HG02840 (cell line): ENCODE results near the gene LGALS14.
"Not testable (repeated sequence)": the region's sequence is repeated elsewhere in the genome, so short reads cannot be mapped to it uniquely, and the experiment has no call there.

ENCODE experiments used
- ATAC-seq: cut with Tn5 transposase; IDR thresholded peaks from one replicate; pipeline ENCODE4 v1.9.1; 2021; ENCODE audit warnings: mild to moderate bottlenecking, moderate library complexity, moderate number of reproducible peaks; ENCODE audit not compliant: unreplicated experiment, low FRiP score

LGALS14 gene, protein sequence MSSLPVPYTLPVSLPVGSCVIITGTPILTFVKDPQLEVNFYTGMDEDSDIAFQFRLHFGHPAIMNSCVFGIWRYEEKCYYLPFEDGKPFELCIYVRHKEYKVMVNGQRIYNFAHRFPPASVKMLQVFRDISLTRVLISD

DNA sequence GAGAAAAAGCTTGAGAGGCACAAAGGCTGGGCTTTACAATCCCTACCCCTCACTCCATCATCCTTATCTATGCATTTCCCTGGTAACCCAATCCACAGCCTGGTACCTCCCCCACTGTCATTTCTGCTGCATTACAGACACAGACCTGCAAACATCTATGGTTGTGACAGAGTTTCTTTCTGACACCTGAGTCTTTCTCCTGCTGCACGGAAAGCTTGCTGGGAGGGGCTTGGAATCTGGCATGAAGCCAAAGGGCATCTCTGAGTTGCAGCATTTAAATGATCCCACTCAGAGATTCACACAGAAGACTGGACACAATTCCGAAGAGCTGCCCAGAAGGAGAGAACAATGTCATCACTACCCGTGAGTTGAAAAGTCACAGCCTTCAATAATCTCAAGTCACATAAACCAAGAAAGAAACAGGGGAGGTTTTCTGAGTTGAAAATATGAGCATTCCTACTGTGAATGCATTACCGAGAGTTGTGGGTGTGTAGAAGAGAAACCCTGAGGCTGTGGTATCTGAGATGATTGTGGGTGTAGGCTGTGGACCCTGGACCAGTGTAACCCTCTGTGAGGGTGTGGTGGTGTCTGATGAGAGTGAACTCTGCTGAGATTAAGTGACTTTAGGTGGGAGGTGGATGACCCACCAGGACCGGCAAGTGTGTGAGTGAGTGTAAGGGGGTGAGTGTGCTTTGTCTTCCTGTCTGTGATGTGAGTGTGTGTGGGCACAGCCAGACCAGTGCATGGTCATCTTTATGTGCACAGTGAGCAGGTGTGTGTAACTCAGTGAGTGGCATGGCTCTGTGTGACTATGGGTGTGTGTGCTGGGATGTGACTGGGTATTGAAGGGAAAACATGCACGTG lies at the start of gene LGALS14:
LGALS14 (plus strand) TSS at position 301 of the 864 bp plus-strand sequence; CDS start at position 349, 48 bp downstream.
- ATAC-seq: no peak

DNA sequence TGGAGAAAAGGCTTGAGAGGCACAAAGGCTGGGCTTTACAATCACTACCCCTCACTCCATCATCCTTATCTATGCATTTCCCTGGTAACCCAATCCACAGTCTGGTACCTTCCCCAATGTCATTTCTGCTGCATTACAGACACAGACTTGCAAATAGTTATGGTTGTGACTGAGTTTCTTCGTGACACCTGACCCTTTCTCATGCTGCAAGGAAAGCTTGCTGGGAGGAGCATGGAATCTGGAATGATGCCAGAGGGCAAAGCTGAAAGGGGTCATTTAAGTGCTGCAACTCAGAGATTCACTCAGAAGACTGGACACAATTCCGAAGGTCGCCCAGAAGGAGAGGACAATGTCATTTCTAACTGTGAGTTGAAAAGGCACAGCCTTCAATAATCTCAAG lies 48.7 kb upstream of the LGALS14 start, which contains the start of gene LGALS16:
LGALS16 (plus strand) TSS at position 301 of the 400 bp plus-strand sequence; CDS start at position 350, 49 bp downstream.
- no peak for ATAC-seq

DNA sequence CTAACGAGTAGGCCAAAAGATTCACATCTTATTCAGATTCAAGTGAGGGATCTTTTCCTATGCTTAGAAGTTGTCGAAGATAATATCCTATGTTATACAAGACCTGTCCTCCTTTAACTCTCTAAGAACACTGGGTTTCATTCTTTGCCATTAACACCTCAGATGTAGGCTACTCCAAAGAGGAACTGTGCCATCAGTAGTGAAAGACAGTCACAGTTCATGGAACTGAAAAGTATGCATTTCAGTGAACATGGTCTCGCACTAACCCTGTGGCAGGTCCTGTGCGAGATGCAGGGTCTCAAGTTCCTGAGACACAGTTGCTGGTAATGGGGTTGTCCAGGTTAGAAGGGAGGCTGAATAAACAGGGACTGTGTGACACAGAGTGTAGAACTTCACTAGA lies 44.5 kb upstream of the LGALS14 start:
- no peak for ATAC-seq

DNA sequence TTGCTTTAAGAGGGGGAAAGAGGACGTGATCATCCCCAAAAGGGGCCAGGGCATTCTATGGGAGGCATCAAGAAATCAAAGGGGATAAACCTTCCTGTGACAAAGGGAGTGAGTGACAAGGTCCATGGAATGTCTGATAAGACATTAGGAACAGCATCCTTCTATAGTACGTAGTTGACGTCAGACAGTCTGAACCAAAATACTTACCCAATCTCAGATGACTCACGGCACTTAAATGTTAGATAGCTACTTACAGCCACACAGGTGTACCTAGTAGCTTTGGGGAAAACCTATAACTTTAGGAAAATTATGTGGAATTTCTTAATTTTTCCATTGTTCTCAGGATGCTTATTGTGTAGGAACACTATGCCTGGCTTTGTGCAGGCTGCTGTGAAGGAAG lies 43.6 kb upstream of the LGALS14 start:
- no peak for ATAC-seq

DNA sequence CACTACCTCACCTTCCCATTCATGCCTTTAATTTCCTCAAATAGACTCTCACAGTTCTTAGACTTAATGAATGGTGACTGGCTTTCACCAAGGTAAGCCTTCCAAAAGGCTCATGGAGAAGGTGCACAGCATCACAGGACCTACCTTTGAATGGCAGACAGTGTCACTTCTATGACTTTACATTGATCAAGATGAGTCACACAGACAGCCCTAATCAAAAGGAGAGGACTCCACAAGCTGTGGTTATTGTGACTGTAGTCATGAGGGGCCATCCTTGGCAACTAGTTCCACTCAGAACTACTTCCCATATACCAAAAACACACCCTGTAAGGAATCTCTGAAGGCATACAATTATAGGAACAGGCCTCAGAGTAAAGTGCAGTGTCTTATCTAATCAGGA lies 42.7 kb upstream of the LGALS14 start:
- ATAC-seq: no peak

DNA sequence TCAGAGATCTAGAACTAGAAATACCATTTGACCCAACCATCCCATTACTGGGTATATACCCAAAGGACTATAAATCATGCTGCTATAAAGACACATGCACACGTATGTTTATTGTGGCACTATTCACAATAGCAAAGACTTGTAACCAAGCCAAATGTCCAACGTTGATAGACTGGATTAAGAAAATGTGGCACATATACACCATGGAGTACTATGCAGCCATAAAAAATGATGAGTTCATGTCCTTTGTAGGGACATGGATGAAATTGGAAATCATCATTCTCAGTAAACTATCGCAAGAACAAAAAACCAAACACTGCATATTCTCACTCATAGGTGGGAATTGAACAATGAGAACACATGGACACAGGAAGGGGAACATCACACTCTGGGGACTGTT lies 34.4 kb upstream of the LGALS14 start:
- not testable (repeated sequence) for ATAC-seq

DNA sequence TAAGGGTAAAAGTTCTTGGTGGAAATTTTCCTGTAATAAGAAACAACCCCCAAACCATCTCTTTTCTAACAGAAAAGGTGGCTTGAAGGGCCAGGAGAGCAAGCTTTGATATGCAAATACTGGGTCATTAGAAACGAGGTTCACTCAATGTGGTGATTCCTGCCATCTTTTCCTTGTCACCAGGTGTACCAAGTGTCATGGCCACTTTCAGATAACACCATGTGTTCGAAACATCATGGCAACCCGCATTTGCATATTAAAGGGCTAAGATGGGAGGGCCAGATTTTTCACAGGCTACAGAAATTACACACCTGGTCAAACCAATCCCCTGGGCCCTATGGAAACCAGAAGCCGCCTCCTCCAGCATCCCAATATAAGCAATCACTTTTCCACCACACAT lies 33.3 kb upstream of the LGALS14 start:
- no peak for ATAC-seq

DNA sequence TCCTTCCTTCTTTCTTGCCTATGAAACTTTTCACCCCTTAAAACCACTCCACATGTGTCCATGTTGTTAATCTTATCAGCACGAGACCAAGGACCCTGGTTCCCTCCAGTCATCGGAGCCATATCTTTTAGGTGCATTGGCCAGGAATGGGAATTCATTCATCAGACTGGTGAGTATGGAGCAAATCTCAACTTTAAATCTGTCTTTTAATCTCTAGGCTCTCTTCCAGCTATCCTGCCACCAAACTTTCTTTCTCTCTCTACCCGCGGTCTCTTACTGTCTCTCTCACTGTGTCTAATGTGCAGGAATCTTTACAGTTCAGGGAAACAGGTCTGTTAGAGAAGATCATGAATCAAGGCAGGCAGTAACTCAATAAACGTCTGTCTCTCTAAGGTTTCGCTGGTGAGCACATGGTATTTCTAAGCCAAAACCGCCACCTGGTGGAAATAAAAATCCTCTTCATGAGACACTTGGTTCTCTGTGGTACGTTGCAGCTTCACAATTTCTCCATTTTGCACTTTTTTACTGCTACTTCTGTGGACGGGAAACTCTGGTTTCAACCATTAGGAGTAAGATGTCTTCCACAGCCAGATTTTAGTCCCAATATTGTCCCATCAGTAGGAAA lies 32.4 kb upstream of the LGALS14 start:
- no peak for ATAC-seq

DNA sequence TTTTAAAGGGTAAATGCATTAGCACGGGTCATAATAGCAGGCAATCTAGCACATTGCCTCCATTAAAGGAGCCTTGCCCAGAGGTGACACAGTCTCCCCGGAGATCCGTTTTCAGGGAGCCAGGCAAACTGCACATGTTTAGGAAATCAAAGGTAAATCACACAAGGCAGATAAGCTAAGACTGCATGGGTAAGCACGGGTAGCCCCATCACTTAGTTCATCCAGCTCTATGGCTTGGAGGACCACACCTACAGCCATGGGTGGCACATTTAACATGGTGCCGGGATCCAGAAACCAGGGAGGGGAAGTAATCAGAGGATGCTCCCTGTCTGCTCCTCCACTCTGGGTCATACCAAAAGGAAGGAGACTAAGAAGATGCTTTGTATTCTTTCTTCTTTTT lies 31.8 kb upstream of the LGALS14 start:
- ATAC-seq: no peak

DNA sequence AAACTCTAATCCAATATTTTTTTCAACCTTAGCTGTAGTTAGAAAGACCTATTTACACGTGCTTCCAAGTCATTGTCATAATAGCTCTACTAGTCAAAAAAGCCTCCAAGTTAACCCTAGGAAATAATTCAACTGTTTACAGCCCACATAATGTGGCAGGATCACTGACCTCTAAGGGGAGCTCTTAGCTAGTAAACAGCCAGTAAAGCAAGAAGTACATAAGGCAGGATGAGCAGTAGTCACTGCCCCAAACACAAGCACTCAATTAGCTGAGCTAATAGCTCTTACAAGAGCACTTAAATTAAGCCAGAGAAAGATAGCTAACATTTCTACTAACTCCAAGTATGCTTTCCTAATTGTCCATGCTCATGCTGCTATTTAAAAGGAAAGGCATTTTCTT lies 30.4 kb upstream of the LGALS14 start:
- not testable (repeated sequence) for ATAC-seq

DNA sequence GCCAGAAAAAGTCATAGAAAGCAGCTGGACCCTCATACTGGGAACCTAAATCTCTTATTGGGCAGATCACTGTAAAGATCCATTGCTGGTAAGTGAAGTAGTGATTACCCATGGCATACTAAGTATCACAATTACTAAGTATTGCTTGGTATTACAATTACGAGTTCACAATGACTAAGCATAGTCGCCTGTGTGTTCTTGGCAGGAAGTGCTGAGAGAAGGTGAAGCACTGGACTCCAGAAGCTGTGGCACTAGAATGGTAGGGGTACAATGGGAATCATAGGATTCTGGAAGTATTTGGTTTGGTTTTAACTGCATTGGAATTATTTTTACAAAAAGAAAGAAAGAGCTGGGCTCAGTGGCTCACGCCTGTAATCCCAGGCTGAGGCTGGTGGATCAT lies 28.3 kb upstream of the LGALS14 start:
- no peak for ATAC-seq

DNA sequence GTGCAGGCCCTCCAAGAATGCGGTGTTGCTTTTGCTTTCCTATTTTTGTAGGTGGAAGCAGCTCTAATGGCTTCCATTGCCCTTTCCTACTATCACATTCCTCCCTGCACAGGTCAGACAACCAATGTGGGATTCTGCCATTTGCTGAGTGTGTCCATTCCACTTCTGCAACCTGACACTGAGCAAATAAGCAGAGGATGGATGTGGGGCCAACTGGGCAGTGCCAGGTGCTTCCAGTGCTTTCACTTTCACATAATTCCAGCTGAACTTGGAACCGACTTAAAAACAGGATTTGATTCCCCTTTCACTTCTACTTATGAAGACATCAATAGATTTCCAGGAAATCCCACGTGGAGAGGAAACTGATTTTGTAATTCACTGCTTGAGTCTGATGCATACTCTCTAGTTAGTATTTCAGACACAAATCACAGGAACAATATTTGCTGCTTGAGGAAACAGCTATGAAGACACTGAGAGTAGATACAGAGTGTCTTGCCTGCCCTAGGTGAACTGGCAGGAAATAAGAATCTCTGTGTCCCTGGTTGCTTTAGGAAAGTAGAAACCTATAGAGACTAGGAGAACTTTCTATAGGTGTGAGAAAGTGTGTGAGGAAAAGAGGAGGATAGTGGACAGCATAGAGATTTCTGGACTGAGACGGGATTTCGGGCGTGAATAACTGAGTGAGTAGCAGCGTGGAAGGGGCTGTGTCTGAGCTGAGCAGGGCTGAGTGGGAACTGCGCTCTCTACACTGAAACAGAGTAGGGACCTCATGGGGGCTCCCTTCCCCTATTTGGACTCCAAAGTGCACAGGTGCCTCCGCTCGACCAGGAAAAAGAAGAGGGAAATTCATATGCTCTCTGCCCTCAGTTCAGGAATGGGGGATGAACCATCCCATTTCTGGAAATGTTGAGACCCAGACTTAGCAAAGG lies 26.1 kb upstream of the LGALS14 start:
- ATAC-seq: no peak

DNA sequence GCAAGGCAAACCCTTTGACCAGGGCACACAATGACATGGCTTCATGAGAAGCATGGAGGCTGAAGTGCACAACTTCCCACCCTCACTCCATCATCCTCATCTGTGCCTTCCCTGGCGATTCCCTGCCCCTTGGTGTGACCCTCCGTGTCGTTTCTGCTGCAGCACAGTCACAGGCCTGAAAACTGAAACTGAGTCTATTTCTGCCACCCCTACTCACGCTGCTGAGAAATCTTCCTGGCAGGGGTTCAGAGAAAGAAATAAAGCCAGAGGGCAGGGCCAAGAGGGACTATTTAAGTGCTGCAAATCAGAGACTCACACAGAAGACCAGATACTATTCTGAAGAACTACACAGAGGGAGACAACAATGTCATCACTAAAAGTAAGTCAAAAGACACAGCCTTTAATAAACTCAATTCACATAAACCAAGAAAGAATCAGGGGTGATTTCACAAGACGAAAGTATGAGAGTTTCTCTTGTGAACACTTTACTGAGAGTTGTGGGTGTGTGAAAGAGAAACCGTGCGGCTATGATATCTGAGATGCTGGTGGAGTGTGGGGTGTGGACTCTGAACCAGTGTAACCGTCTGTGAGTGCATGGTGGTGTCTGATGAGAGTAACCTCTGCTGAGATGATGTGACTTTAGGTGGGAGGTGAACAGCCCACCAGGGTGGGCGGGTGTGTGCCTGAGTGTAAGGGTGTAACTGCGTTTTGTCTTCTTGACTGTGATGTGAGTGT lies 25.1 kb upstream of the LGALS14 start:
- peak; percentile 54 for ATAC-seq

DNA sequence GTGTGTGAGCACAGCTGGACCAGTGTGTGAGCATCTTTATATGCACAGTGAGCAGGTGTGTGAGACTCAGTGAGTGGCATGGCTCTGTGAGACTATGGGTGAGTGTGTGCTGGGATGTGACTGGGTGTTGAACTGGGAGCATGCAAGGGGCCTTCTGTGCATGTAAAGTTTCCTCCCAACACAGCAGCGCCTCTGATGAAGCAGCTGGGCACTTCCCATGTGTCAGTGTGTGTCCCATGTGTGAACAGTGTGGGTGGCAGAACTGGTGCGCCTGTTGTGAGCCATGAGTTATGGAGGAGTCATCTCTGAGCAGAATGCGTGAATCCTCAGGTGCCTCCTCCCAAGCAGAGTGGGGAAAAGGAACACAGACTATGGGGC lies 24.5 kb upstream of the LGALS14 start:
- peak; percentile 27 for ATAC-seq

DNA sequence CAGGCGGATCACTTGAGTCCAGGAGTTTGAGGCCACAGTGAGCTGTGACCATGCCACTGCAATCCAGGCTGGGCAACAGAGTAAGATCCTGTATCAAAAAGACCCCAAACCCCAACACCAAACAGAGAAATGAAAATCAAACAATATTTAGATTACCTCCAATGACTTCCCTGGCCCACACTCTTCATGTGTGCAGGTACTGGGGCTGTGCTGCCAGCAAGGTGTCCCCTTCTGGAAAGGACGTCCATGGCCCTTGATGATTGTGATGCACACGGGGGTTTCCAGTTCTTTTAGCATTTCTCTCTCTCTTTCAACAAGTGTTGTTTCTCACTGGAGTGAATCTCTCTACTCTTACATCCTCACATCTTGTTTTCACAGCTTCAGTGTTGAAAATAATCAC lies 23.7 kb upstream of the LGALS14 start:
- no peak for ATAC-seq

DNA sequence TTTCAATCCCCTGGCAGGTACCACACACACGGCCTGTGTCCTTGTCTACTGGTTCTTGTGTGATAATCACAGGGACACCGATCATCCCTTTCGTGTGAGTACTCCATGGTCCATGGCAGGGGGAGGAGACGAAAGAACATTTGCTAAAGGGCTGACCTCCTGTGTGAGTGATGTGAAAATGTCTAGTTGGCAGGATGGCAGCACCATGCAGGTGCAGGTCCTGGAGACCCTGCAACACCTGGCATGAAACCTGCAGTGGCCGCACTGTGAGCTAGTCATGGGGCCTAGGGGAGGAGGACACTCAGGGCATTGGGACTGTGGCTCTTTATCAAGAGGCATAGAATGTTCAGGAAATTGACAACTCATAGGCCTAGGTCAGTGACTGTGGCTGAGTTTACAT lies 22.9 kb upstream of the LGALS14 start:
- no peak for ATAC-seq

DNA sequence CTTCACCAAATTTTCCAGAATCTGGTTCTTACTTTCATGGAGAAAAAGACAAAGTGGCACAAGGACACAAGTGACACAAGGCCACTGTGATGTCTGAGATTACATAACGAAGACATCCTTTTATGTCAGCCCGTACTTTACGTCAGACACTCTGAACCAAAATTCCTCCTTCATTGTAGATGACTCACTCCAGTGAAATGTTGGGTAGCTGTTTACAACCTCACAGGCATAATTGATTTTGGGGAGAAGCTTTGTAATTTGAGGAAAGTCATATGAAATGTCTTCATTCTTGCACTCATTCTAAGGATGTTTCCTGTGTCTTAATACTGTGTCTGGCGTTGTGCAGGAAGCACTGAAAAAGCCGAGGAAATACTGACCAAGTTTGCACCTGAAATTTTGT lies 20.0 kb upstream of the LGALS14 start:
- ATAC-seq: no peak

DNA sequence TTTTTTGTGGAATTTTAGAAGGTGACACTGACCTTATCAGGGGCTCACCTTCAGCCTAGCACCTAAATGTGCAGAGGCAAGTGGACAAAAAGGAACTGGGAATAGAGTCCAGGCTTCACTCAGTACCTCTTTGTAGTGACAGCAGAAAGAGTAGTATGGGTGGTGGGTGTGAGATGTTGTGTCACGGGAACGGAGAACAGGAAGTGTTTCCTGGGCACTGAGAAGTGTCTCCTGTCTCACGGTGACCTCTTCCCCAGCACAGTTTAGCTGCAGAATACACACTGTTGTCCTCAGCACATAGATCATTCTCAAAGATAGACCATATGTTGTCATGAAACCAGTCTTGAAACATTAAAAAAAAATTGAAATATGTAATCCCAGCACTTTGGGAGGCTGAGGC lies 17.5 kb upstream of the LGALS14 start:
- ATAC-seq: no peak

DNA sequence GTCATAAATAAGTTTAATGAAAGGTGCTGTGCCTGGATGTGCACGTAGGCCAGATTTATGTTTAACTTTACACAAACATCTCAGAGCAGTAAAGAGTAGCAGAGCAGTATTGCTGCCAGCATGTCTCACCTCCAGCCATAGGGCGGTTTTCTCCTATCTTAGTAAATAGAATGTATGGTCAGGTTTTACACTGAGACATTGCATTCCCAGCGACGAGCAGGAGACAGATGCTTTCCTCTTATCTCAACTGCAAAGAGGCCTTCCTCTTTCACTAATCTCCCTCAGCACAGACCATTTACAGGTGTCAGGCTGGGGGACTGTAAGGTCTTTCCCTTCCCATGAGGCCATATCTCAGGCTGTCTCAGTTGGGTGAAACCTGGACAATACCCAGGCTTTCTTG lies 15.6 kb upstream of the LGALS14 start:
- not testable (repeated sequence) for ATAC-seq

DNA sequence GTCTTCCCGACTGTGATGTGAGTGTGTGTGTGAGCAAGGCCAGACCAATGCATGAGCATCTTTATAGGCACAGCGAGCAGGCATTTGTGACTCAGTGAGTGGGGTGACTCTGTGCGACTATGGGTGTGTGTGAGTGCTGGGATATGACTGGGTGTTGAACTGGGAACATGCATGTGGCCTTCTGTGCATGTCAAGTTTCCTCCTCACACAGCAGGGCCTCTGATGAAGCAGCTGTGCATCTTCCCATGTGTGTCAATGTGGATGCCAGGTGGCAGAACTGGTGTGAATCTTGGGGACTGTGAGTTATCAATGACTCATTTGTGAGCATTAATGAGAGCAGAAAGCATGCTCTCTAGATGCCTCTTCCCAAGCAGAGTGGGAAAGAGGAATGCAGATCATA lies 12.1 kb upstream of the LGALS14 start:
- ATAC-seq: no peak
